Mesendoderm (in vitro differentiated cells): Measurements from ENCODE around the gene ARHGAP26.

Experiments
- DNase-seq: peaks from one replicate; pipeline ENCODE4 v3.0.0; 2013
- H2AK5ac ChIP-seq: 2 replicates; pipeline ENCODE4 v1.6.1; 2013; ENCODE audit warnings: low read length, inconsistent platforms
- H2BK120ac ChIP-seq: 2 replicates; pipeline ENCODE4 v1.6.1; 2013; ENCODE audit warnings: low read depth, mild to moderate bottlenecking, low read length, moderate library complexity, mixed read lengths
- H2BK15ac ChIP-seq: replicated peaks from 2 replicates; pipeline ENCODE4 v1.6.1; 2013; ENCODE audit warnings: low read depth, mild to moderate bottlenecking, moderate library complexity
- H2BK5ac ChIP-seq: 2 replicates; pipeline ENCODE4 v1.6.1; 2013; ENCODE audit warnings: low read length, inconsistent platforms
- H3K18ac ChIP-seq: 2 replicates; pipeline ENCODE4 v1.6.1; 2013; ENCODE audit warnings: mild to moderate bottlenecking, low read length, mixed read lengths
- H3K23ac ChIP-seq: one replicate; pipeline ENCODE4 v1.6.1; 2013; ENCODE audit warnings: low read length
- H3K27ac ChIP-seq: 2 replicates; pipeline ENCODE4 v1.5.1; 2013; ENCODE audit warnings: low read depth, mild to moderate bottlenecking, inconsistent platforms, low read length, moderate library complexity
- H3K27me3 ChIP-seq: 2 replicates; pipeline ENCODE4 v1.6.1; 2013; ENCODE audit warnings: low read length, control low read depth, mild to moderate bottlenecking, inconsistent platforms; ENCODE audit not compliant: insufficient read depth, poor library complexity
- H3K36me3 ChIP-seq: 2 replicates; pipeline ENCODE4 v1.6.1; 2013; ENCODE audit warnings: low read length, inconsistent platforms; ENCODE audit not compliant: control insufficient read depth, insufficient read depth
- H3K4ac ChIP-seq: one replicate; pipeline ENCODE4 v1.6.1; 2013; ENCODE audit warnings: low read depth, mild to moderate bottlenecking, low read length, moderate library complexity
- H3K4me1 ChIP-seq: 2 replicates; pipeline ENCODE4 v1.6.1; 2013; ENCODE audit warnings: low read depth, low read length, inconsistent platforms; ENCODE audit not compliant: control insufficient read depth
- H3K4me2 ChIP-seq: 2 replicates; pipeline ENCODE4 v1.6.1; 2013; ENCODE audit warnings: low read length
- H3K4me3 ChIP-seq: 2 replicates; pipeline ENCODE4 v1.5.1; 2013; ENCODE audit warnings: mild to moderate bottlenecking, low read length
- H3K56ac ChIP-seq: one replicate; pipeline ENCODE4 v1.6.1; 2013; ENCODE audit warnings: low read length
- H3K79me1 ChIP-seq: 2 replicates; pipeline ENCODE4 v1.6.1; 2013; ENCODE audit warnings: low read length, inconsistent platforms
- H3K79me2 ChIP-seq: 2 replicates; pipeline ENCODE4 v1.6.1; 2013; ENCODE audit warnings: mild to moderate bottlenecking, low read length; ENCODE audit not compliant: control insufficient read depth, insufficient read depth
- H3K9ac ChIP-seq: 2 replicates; pipeline ENCODE4 v1.6.1; 2013; ENCODE audit warnings: low read length, inconsistent platforms
- H4K5ac ChIP-seq: one replicate; pipeline ENCODE4 v1.6.1; 2013; ENCODE audit warnings: low read length
- H4K8ac ChIP-seq: one replicate; pipeline ENCODE4 v1.6.1; 2013; ENCODE audit warnings: low read depth, mild to moderate bottlenecking, control low read depth, low read length, moderate library complexity
- WGBS: extraction: QIAGEN DNeasy Blood & Tissue Kit; methylation state at CpG from one replicate; pipeline ENCODE4 v1.1.7; 2013; ENCODE audit warnings: low lambda C conversion rate, missing lambda C conversion rate; ENCODE audit not compliant: insufficient coverage; ENCODE audit errors: extremely low coverage; 5-methylcytosine and 5-hydroxymethylcytosine counted together

ARHGAP26 gene

GRCh38 chr5:143126174-143127019, 356.2 kb downstream of the ARHGAP26 start:
- H2BK120ac ChIP-seq = no peak overlapping the region
- DNase-seq = no peak
- no peaks in the 10 kb centered on the region for H3K27me3 ChIP-seq
- H3K36me3 ChIP-seq = no peaks in the 10 kb centered on the region
- H2BK15ac ChIP-seq = no peak overlapping the region
- H3K4me2 ChIP-seq = no peak overlapping the region
- no peaks in the 10 kb centered on the region for H3K79me2 ChIP-seq
- H2AK5ac ChIP-seq = no peak overlapping the region
- H4K5ac ChIP-seq = no peak overlapping the region
- H4K8ac ChIP-seq = no peak overlapping the region
- no peak overlapping the region for H3K4me3 ChIP-seq
- H3K27ac ChIP-seq = no peak overlapping the region
- no peak overlapping the region for H3K23ac ChIP-seq
- no peak overlapping the region for H3K4ac ChIP-seq
- no peak overlapping the region for H2BK5ac ChIP-seq
- peaks cover 2% of the 10 kb centered on the region for H3K4me1 ChIP-seq
- no CpG with 5 or more reads among the region's 3 CpGs for WGBS
- no peak overlapping the region for H3K18ac ChIP-seq
- no peak overlapping the region for H3K9ac ChIP-seq
- H3K56ac ChIP-seq = no peak overlapping the region
- no peaks in the 10 kb centered on the region for H3K79me1 ChIP-seq

- no peak overlapping the region for H3K18ac ChIP-seq
- H3K79me1 ChIP-seq = no peaks in the 10 kb centered on the region
- no CpG with 5 or more reads among the region's 7 CpGs for WGBS
- H3K4ac ChIP-seq = no peak overlapping the region
- no peak overlapping the region for H3K4me2 ChIP-seq
- no peak overlapping the region for H2BK5ac ChIP-seq
- H3K27me3 ChIP-seq = no peaks in the 10 kb centered on the region
- H3K56ac ChIP-seq = no peak overlapping the region
- DNase-seq = no peak
- H3K4me3 ChIP-seq = no peak overlapping the region
- H4K8ac ChIP-seq = no peak overlapping the region
- H3K9ac ChIP-seq = no peak overlapping the region
- H2AK5ac ChIP-seq = no peak overlapping the region
- no peak overlapping the region for H2BK120ac ChIP-seq
- no peaks in the 10 kb centered on the region for H3K79me2 ChIP-seq
- no peaks in the 10 kb centered on the region for H3K36me3 ChIP-seq
- H2BK15ac ChIP-seq = no peak overlapping the region
- H3K23ac ChIP-seq = no peak overlapping the region
- H4K5ac ChIP-seq = no peak overlapping the region
- peaks cover 2% of the 10 kb centered on the region for H3K4me1 ChIP-seq
- no peak overlapping the region for H3K27ac ChIP-seq
These were observed 358.4 kb downstream of the ARHGAP26 start for GRCh38 chr5:143128412-143129071.

- Histone ChIP-seq H2AK5ac (no peak overlapping the region), H3K79me1 (no peaks in the 10 kb centered on the region), H3K4ac (no peak overlapping the region), H3K27me3 (no peaks in the 10 kb centered on the region), H3K23ac (no peak overlapping the region), H4K8ac (no peak overlapping the region), H2BK120ac (no peak overlapping the region), H3K4me3 (no peak overlapping the region), H3K27ac (no peak overlapping the region), H3K18ac (no peak overlapping the region), H3K4me1 (peaks cover 2% of the 10 kb centered on the region), H2BK5ac (no peak overlapping the region), H3K4me2 (no peak overlapping the region), H3K56ac (no peak overlapping the region), H3K9ac (no peak overlapping the region), H4K5ac (no peak overlapping the region), H3K36me3 (no peaks in the 10 kb centered on the region), H2BK15ac (no peak overlapping the region), H3K79me2 (no peaks in the 10 kb centered on the region)
- no peak for DNase-seq
- no CpG with 5 or more reads among the region's 3 CpGs for WGBS
These were observed 359.0 kb downstream of the ARHGAP26 start for GRCh38 chr5:143129203-143129602.

- no peak overlapping the region for H3K9ac ChIP-seq
- H2AK5ac ChIP-seq = no peak overlapping the region
- no peak overlapping the region for H4K8ac ChIP-seq
- WGBS = no CpG with 5 or more reads among the region's 5 CpGs
- no peaks in the 10 kb centered on the region for H3K79me2 ChIP-seq
- H3K4me2 ChIP-seq = no peak overlapping the region
- H2BK15ac ChIP-seq = no peak overlapping the region
- H3K79me1 ChIP-seq = no peaks in the 10 kb centered on the region
- no peak overlapping the region for H2BK5ac ChIP-seq
- H3K23ac ChIP-seq = no peak overlapping the region
- H3K4ac ChIP-seq = no peak overlapping the region
- no peak overlapping the region for H3K56ac ChIP-seq
- no peak overlapping the region for H2BK120ac ChIP-seq
- H3K27ac ChIP-seq = no peak overlapping the region
- no peaks in the 10 kb centered on the region for H3K4me1 ChIP-seq
- H3K27me3 ChIP-seq = no peaks in the 10 kb centered on the region
- H3K4me3 ChIP-seq = no peak overlapping the region
- DNase-seq = no peak
- H3K18ac ChIP-seq = no peak overlapping the region
- H4K5ac ChIP-seq = no peak overlapping the region
- H3K36me3 ChIP-seq = no peaks in the 10 kb centered on the region
These were observed 359.9 kb downstream of the ARHGAP26 start for GRCh38 chr5:143129910-143130612.

- no peak overlapping the region for H3K27ac ChIP-seq
These were observed 360.6 kb downstream of the ARHGAP26 start for GRCh38 chr5:143130613-143131305.

More at GRCh38 chr5:143130613-143131305, 360.6 kb downstream of the ARHGAP26 start:
- no peak overlapping the region for H3K4ac ChIP-seq
- no peak overlapping the region for H3K9ac ChIP-seq
- H4K8ac ChIP-seq = no peak overlapping the region
- H3K27me3 ChIP-seq = no peaks in the 10 kb centered on the region
- H3K23ac ChIP-seq = no peak overlapping the region
- H3K4me2 ChIP-seq = no peak overlapping the region
- no peak overlapping the region for H3K56ac ChIP-seq
- no peak overlapping the region for H2BK15ac ChIP-seq
- H4K5ac ChIP-seq = no peak overlapping the region
- H3K4me3 ChIP-seq = no peak overlapping the region
- H2BK5ac ChIP-seq = no peak overlapping the region
- no peak overlapping the region for H3K18ac ChIP-seq
- no peak for DNase-seq
- WGBS = no CpG with 5 or more reads among the region's 5 CpGs
- no peaks in the 10 kb centered on the region for H3K79me2 ChIP-seq
- no peak overlapping the region for H2AK5ac ChIP-seq
- H2BK120ac ChIP-seq = no peak overlapping the region
- no peaks in the 10 kb centered on the region for H3K79me1 ChIP-seq
- no peaks in the 10 kb centered on the region for H3K36me3 ChIP-seq
- no peaks in the 10 kb centered on the region for H3K4me1 ChIP-seq
